Right cardiac atrium (tissue), 5 donors: ENCODE data around the gene SUCLG2. TPM values are rescaled to one million over a fixed set of nuclear protein-coding genes. Genes with fewer than 3 reads are reported as not detected.

Source experiments
- ATAC-seq, 2 donors: fragments of 200-7000 bp; cut with Tn5 transposase; one replicate each; pipeline versions ENCODE4 v1.8.0 to v1.9.1; 2020; ENCODE audit warnings: moderate library complexity in 2 of 2, mild to moderate bottlenecking in 1 of 2
- DNase-seq, 3 donors: peaks; one replicate each; pipeline ENCODE4 v3.0.0-alpha.2; 2020
- H3K27ac ChIP-seq: one replicate; pipeline ENCODE4 v1.5.1; 2013; ENCODE audit warnings: mild to moderate bottlenecking, low read length, control low read depth, moderate library complexity
- H3K27me3 ChIP-seq: one replicate; pipeline ENCODE4 v1.6.1; 2013; ENCODE audit not compliant: control insufficient read depth, insufficient read depth
- H3K4me1 ChIP-seq: one replicate; pipeline ENCODE4 v1.6.1; 2013; ENCODE audit warnings: low read length; ENCODE audit not compliant: control insufficient read depth, insufficient read depth
- H3K4me3 ChIP-seq: one replicate; pipeline ENCODE4 v1.5.1; 2013; ENCODE audit warnings: low read length, control low read depth
- H3K9me3 ChIP-seq: one replicate; pipeline ENCODE4 v1.6.1; 2013; ENCODE audit warnings: low read length; ENCODE audit not compliant: control insufficient read depth
- WGBS: extraction: QIAGEN DNeasy Blood & Tissue Kit; methylation state at CpG from one replicate; pipeline ENCODE4 v1.1.7; 2013; 5-methylcytosine and 5-hydroxymethylcytosine counted together
- intact Hi-C, 4 donors: fragments of 100-400 bp; cut with DNase I; formaldehyde crosslinking; loops; one replicate each; pipeline versions ENCODE4 v1.11.0 to v1.14.0; 2022 to 2023
- polyA plus RNA-seq: library from polyadenylated mRNA; stranded (reverse); fragments of 200-250 nt; gene quantifications from one replicate; pipeline ENCODE4 v1.2.3, GENCODE V29; 2013
- total RNA-seq, 4 donors: library from RNA; stranded (reverse); fragmentation: NEBNext Ultra II Directional; extraction: Animal tissue kit (Norgen Biotek cat#: 25700); gene quantifications; one replicate each; pipeline ENCODE4 v1.2.1, GENCODE V29; 2021
- donor health status: healthy with polysubstance abuse.
- donor health status: DM: no; HTN: yes; CAD: no.
- donor health status: DM: no; HTN: no; CAD: no.
- donor health status: DM: no; HTN: yes; CAD: no; lungs with severe emphysema.
- donor health status: DM: yes; HTN: yes; CAD: no.

The SUCLG2 gene
- total and polyA plus RNA-seq, 5 donors, result 50.6 to 84.8 (median 73.0) TPM

DNA sequence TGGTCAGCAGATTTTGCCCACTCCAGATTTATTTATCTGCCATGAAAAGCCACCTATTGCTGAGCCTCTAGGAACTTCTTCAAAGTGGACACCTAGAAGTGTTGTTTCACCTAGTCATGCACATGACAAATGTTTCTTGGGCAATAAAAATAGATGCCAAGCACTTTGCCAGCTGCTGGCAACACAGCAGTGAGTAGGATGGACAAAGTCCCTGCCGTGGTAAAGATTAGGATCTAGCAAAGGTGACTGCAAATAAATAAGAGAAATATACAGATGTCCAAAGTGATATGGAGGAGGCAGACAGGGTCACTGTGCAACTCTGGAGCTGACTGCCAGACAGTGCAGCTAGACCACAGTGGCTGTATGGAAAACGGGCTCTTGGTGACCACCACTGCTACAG is 137.9 kb downstream of the SUCLG2 start:
- DNase-seq (no peak), ATAC-seq (no peak)
- no peaks in the 10 kb centered on the region for H3K27me3 ChIP-seq
- 73% methylated on average over 2 of the region's 2 CpGs for WGBS
- H3K4me1 ChIP-seq, result peaks cover 2% of the 10 kb centered on the region
- no peak overlapping the region for H3K27ac ChIP-seq
- H3K9me3 ChIP-seq, result no peaks in the 10 kb centered on the region
- intact Hi-C loops, result no loop called here
- H3K4me3 ChIP-seq, result no peak overlapping the region

DNA sequence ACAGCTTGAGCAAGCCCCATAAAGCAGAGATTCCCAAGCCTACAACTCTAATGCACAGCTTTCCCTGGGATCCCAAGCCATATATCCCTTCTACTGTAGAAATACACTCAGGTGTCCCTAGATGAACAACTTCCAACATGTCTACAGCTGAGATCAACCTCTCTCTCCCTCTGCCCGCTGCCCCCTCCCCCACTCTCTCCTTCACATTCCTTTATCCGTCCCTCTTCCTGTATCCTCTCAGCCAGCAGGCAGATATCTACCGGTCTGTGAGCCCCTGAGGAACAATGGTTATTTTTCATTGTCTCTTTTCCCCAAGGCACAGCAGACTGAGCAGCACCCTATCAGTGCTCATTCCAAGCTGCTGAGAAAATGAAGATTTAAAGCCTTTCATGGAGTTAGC is 138.6 kb downstream of the SUCLG2 start:
- ATAC-seq (no peak), DNase-seq (no peak)

DNA sequence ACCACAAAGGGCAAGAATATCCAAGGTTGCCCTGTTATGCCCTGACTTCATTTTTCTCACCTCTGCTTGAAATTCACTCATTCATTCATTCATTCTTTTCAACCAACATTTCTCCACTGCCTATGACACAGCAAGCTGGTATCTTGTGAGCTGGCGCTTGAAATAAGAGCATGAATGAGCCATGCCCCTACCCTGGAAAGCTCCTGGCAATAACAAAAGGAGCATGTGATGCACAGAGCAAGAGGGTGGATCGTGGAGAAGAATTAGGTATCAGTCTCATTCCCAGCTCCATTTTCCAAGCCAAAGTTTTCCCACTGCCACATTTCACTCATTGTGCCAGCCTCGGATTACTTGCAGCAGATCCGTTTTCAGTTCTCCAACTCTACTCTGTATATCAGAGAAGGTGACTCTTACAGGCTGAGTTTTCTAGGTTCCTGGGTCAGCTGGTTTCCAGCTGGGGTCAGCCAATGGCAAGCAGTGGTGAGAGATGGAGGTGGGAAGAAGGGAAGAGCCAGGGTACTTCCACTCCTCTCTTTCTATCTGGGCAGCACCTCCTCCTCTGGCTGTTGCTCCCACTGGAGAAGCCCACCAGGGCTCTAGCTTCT is 144.8 kb downstream of the SUCLG2 start:
- ATAC-seq (no peak), DNase-seq (no peak)
- Histone ChIP-seq H3K9me3 (no peaks in the 10 kb centered on the region), H3K4me3 (no peak overlapping the region), H3K27ac (no peak overlapping the region), H3K4me1 (peaks cover 2% of the 10 kb centered on the region), H3K27me3 (no peaks in the 10 kb centered on the region)
- intact Hi-C loops, result no loop called here
- 86% methylated on average over 4 of the region's 4 CpGs for WGBS

More for the DNA sequence above, 138.6 kb downstream of the SUCLG2 start:
- H3K27me3 ChIP-seq, result no peaks in the 10 kb centered on the region
- 35% methylated on average over 3 of the region's 3 CpGs for WGBS
- no peak overlapping the region for H3K4me3 ChIP-seq
- no peak overlapping the region for H3K27ac ChIP-seq
- peaks cover 2% of the 10 kb centered on the region for H3K4me1 ChIP-seq
- H3K9me3 ChIP-seq, result no peaks in the 10 kb centered on the region
- intact Hi-C loops, result no loop called here

DNA sequence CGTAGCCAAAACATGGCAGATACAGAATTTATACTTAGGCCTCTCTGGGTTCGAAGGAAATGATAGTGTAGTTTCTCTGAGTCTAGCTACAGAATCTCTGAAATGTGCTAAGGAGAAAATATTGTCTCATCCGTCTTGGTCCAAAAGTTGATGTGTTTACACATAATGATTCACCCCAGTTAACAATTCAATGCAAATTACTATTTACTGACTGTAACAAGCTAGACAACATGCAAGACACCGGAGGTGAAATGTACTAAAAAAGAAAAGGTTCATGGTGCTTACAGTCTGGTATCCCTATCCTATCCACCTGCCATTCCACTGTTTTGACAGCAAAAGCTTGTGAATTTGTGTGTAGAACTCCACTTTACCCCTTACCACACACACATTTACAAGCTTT is 146.8 kb downstream of the SUCLG2 start:
- Histone ChIP-seq H3K27ac (no peak overlapping the region), H3K9me3 (no peaks in the 10 kb centered on the region), H3K27me3 (no peaks in the 10 kb centered on the region), H3K4me1 (no peaks in the 10 kb centered on the region), H3K4me3 (no peak overlapping the region)
- 96% methylated on average over 4 of the region's 4 CpGs for WGBS
- intact Hi-C loops, result no loop called here
- no peak for ATAC-seq
- no peak for DNase-seq

DNA sequence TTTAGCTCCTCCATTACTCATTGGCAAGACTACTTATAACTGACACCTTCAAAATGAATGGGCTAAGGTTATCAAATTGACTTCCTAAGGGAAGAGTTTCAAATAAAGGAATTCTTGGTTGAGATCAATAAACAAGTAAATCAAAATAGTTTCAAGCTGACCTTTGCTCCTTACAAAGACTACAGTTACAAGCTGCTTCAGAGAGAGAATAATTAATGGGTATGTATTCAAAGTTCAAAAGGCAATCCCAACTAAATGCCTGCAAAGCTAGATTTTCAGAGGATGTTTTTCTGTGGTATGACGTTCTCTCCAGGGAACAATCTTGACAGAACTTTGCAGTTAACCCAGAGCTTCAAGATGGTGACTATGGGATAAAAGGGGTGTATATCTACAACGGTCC is 153.7 kb downstream of the SUCLG2 start:
- intact Hi-C loops, result no loop called here
- Histone ChIP-seq H3K27me3 (no peaks in the 10 kb centered on the region), H3K4me1 (no peaks in the 10 kb centered on the region), H3K27ac (no peak overlapping the region), H3K4me3 (no peak overlapping the region), H3K9me3 (no peaks in the 10 kb centered on the region)
- 84% methylated on average over 2 of the region's 2 CpGs for WGBS
- ATAC-seq (no peak), DNase-seq (no peak)

DNA sequence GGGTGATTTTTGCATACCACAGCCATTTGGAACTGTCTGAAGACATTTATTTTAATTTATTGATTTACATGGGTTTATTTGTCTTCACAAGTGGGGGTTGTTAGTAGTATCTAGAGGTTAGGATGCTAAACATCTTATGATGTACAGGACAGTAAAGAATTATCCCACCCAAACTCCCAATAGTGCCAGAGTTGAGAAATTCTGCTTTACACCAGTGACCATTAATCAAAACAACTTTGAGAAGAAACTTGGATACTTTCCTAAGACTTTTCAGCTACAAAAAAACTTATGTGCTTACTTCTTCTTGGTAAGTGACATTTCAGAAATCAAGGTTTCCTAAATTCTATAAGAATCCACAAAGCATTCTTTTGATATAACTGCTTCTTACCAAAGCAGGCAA is 156.7 kb downstream of the SUCLG2 start:
- Histone ChIP-seq H3K4me1 (no peaks in the 10 kb centered on the region), H3K4me3 (no peak overlapping the region), H3K27me3 (no peaks in the 10 kb centered on the region), H3K9me3 (no peaks in the 10 kb centered on the region), H3K27ac (no peak overlapping the region)
- DNase-seq (no peak), ATAC-seq (no peak)
- intact Hi-C loops, result no loop called here

DNA sequence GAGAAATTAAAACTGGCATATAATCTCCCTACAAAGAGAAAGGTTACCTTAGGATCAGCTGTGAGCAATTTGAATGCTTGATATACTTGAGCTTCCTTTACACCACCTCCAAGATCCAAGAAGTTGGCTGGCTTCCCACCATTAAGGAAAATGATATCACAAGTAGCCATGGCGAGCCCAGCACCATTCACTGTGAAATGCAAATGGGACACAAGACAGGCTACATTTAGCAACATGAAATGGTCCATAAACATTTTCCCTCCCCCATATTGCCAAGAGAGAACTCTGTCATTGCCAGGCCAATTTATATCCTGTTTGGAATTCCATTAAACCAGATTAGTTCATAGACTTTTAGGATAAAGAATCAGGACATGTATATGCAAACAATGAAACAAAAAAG is 158.7 kb downstream of the SUCLG2 start:
- WGBS, result 79% methylated on average over 1 of the region's 1 CpG
- no peak for DNase-seq
- H3K4me3 ChIP-seq, result no peak overlapping the region

DNA sequence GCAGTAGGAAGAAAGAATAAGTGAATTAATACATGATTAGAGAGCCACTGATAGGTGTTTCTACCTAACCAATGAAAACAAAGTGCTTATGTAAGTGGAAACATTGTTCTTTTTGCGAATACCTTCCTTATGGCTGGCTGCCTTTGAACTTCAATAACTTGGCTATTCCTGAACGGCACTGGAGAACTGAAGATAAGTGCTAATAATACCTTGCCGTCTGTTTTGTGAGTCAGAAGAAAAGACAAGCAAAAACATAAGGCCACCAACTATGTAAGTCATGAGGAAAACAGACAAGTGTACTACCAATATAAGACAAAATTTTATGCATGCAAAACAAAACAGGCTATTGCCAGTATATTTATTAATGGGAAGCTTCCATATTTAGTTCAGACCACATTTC is 160.6 kb downstream of the SUCLG2 start:
- 82% methylated on average over 3 of the region's 3 CpGs for WGBS
- intact Hi-C loops, result no loop called here
- no peak for ATAC-seq

More for the DNA sequence above, 158.7 kb downstream of the SUCLG2 start:
- Histone ChIP-seq H3K27me3 (no peaks in the 10 kb centered on the region), H3K27ac (no peak overlapping the region), H3K9me3 (no peaks in the 10 kb centered on the region), H3K4me1 (no peaks in the 10 kb centered on the region)
- ATAC-seq, result no peak
- intact Hi-C loops, result no loop called here

DNA sequence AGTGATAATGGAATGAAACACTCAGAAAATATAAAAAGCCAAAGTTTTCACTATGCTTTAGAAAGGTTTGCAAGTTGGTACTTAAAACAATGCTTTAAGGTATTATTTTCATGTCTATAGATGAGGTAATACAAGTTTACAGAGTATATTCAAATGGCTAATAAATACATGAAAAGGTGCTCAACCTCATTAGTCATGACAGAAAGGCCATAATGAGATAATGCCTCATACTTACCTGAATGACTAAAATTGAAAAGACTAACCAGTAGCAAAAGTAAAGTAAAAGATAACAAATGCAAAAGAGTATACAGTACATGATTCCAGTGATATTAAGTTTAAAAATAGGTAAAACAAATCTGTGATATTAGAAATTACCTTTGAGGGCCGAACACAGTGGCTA is 163.8 kb downstream of the SUCLG2 start:
- H3K9me3 ChIP-seq, result no peaks in the 10 kb centered on the region
- intact Hi-C loops, result no loop called here
- no peak overlapping the region for H3K4me3 ChIP-seq
- no peak for ATAC-seq
- no peaks in the 10 kb centered on the region for H3K27me3 ChIP-seq
- WGBS, result 98% methylated on average over 1 of the region's 1 CpG
- no peaks in the 10 kb centered on the region for H3K4me1 ChIP-seq
- H3K27ac ChIP-seq, result no peak overlapping the region
- no peak for DNase-seq

More for the DNA sequence above, 160.6 kb downstream of the SUCLG2 start:
- no peaks in the 10 kb centered on the region for H3K27me3 ChIP-seq
- no peak overlapping the region for H3K27ac ChIP-seq
- H3K9me3 ChIP-seq, result no peaks in the 10 kb centered on the region
- no peaks in the 10 kb centered on the region for H3K4me1 ChIP-seq
- no peak for DNase-seq
- no peak overlapping the region for H3K4me3 ChIP-seq

DNA sequence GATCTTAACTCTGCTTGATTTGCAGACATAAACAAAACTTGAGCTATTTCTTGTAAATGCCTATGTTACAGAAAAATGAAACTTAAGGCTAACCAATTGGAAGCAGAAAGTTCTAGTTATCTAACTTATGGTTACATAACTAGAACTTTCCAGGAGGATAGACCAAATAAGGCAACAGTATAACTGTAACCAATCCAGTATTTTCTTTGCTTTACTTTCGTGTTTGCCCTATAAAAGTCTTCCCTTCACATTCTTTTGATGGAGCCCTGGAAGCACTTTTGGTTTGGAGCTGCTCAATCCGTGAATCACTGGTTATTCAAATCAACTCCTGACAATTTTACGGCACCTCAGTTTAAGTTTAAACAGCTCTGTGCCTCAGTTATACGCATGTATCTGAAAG is 164.6 kb downstream of the SUCLG2 start:
- H3K27ac ChIP-seq, result no peak overlapping the region
- no peaks in the 10 kb centered on the region for H3K9me3 ChIP-seq
- no peaks in the 10 kb centered on the region for H3K27me3 ChIP-seq
- 75% methylated on average over 4 of the region's 4 CpGs for WGBS
- no peak for DNase-seq
- H3K4me3 ChIP-seq, result no peak overlapping the region
- no peaks in the 10 kb centered on the region for H3K4me1 ChIP-seq
- no peak for ATAC-seq
- intact Hi-C loops, result no loop called here

DNA sequence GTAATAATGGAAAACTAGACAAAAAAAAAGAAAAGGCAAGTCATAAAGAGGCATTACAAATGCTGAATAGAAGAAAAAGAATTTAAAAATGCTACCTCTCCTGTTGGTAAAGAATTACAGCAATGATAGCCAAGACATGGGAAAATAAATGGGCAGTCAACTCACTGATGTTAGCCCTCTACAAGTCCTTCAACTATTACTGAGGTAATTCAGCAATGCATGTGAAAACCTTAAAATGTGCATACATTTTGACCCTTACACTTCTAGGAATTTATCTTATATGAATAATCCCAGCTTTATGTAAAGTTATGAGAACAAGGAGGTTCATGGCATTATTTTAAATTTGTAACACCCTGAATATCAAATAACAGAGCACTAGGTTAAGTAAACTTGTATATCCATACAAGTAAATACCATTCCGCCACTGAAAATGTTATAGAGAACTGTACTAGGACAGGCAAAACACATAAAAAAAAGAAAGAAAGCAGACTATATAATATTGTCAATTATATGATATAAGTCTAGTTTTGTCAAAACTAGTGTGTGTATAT is 166.8 kb downstream of the SUCLG2 start:
- intact Hi-C loops, result no loop called here
- no peaks in the 10 kb centered on the region for H3K9me3 ChIP-seq
- DNase-seq, result no peak

DNA sequence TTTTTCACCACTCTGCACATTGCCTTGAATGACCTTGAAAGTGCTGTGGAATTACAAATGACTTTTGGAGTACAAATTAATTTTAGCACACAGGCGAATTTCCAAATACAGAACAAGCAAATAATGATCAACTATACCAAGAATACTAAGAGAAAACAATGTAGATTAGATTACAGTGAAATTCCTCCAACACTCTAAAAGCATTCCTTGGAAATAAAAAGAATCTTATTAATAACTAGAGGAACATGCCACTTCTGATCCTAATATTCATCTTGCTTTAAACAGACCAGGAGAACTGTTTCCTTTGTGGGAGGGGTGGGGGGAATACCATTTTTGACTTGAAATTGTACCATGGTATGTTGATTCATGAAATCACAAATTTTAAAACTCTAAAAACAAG is 167.5 kb downstream of the SUCLG2 start:
- intact Hi-C loops, result no loop called here
- WGBS, result 48% methylated on average over 1 of the region's 1 CpG
- H3K9me3 ChIP-seq, result no peaks in the 10 kb centered on the region
- no peaks in the 10 kb centered on the region for H3K4me1 ChIP-seq
- DNase-seq (no peak), ATAC-seq (no peak)
- H3K27me3 ChIP-seq, result no peaks in the 10 kb centered on the region
- H3K27ac ChIP-seq, result no peak overlapping the region
- no peak overlapping the region for H3K4me3 ChIP-seq

More for the DNA sequence above, 166.8 kb downstream of the SUCLG2 start:
- H3K27me3 ChIP-seq, result no peaks in the 10 kb centered on the region
- H3K4me1 ChIP-seq, result no peaks in the 10 kb centered on the region
- WGBS, result 100% methylated on average over 1 of the region's 1 CpG
- no peak overlapping the region for H3K4me3 ChIP-seq
- no peak overlapping the region for H3K27ac ChIP-seq
- ATAC-seq, result no peak
